ENCODE measurements around the gene ITGAL. TPM values are rescaled to one million over a fixed set of nuclear protein-coding genes. Genes with fewer than 3 reads are reported as not detected.

ITGAL gene
- total and polyA plus RNA-seq, 2 of the 8 experiments (the other 6 are each of a cell fraction or from before 2014, with no cell fraction given), result not detected

GRCh38 chr16:30562021-30562420, 89.5 kb downstream of the ITGAL start:
- CTCF ChIA-PET (ENCODE audit: partially characterized antibody), result interaction anchor here (0.6 to 2.1 kb wide), 11 partner anchors 26 to 139 kb away, joined by 3 to 7 read pairs (median 3); partner anchors contain the start of gene ZNF747
- Histone ChIP-seq H3K4me2 (ENCODE audit: insufficient read depth in 1 of 2, low read depth in 2 of 2, low read length in 2 of 2) (no peak overlapping the region), H3K4ac (replicated peaks; ENCODE audit: insufficient read length, low read depth, low read length) (no peak overlapping the region)

More at GRCh38 chr16:30562021-30562420, 89.5 kb downstream of the ITGAL start:
- Histone ChIP-seq H3K18ac (ENCODE audit: extremely low read depth, low read length) (peak overlapping the region; percentile 60), H2BK20ac (ENCODE audit: low read length) (no peak overlapping the region), H3K9me3 (ENCODE audit: insufficient read depth in 2 of 2, low read depth in 1 of 2, low read length in 1 of 2) (no peaks in the 10 kb centered on the region), H2BK15ac (ENCODE audit: low read length) (no peak overlapping the region), H3K36me3 (ENCODE audit: control insufficient read depth in 2 of 4, insufficient read depth in 4 of 4, low read length in 3 of 4) (no peaks in the 10 kb centered on the region), H4K5ac (ENCODE audit: insufficient read length, low read depth, low read length) (no peak overlapping the region), H3K14ac (ENCODE audit: insufficient read length) (no peak overlapping the region), H3K4me1 (replicated peaks in 1 of 4; ENCODE audit: control insufficient read depth in 3 of 4, insufficient read depth in 4 of 4, low read length in 3 of 4) (peaks cover 0 to 4% (median under 1%) of the 10 kb centered on the region in 4 experiments; a peak in 2 of 7 replicates), H3K4me3 (ENCODE audit: extremely low read depth in 1 of 4, insufficient read depth in 2 of 4, low read depth in 3 of 4, low read length in 4 of 4) (no peak overlapping the region), H2AFZ (ENCODE audit: low read length) (no peak overlapping the region), H4K20me1 (replicated peaks in 1 of 2; ENCODE audit: control insufficient read depth in 1 of 2, insufficient read depth in 2 of 2, low read length in 2 of 2) (no peaks in the 10 kb centered on the region), H4K8ac (ENCODE audit: extremely low read depth, insufficient read depth, low read length) (peak overlapping the region; percentile 96; the same call in 1 of the 2 replicates), H3K79me2 (ENCODE audit: control insufficient read depth in 1 of 2, insufficient read depth in 2 of 2, low read length in 2 of 2) (no peaks in the 10 kb centered on the region), H3K79me1 (ENCODE audit: low read depth, low read length) (no peaks in the 10 kb centered on the region), H3K23me2 (ENCODE audit: low read depth, low read length) (peaks cover 7% of the 10 kb centered on the region; the same call in 1 of the 2 replicates), H2BK5ac (ENCODE audit: low read depth, low read length) (no peak overlapping the region), H3K27ac (ENCODE audit: low read depth, low read length) (no peak overlapping the region), H2AK5ac (ENCODE audit: low read depth, low read length) (no peak overlapping the region), H3K9ac (replicated peaks in 1 of 4; ENCODE audit: extremely low read depth in 1 of 4, low read depth in 3 of 4, low read length in 3 of 4) (no peak overlapping the region), H3K23ac (ENCODE audit: insufficient read length) (no peak overlapping the region), H3K56ac (replicated peaks; ENCODE audit: insufficient read length, low read depth, low read length) (no peak overlapping the region), H2BK12ac (ENCODE audit: low read depth, low read length) (no peak overlapping the region), H2BK120ac (replicated peaks; ENCODE audit: low read depth, low read length) (no peak overlapping the region), H3K27me3 (replicated peaks in 1 of 4; ENCODE audit: control insufficient read depth in 3 of 4, extremely low read depth in 1 of 4, insufficient read depth in 3 of 4, low read length in 3 of 4) (peaks cover 0 to 3% (median 1%) of the 10 kb centered on the region in 4 experiments; a peak in 2 of 7 replicates), H4K91ac (replicated peaks; ENCODE audit: insufficient read length, low read length) (no peak overlapping the region)
- POLR2A ChIA-PET (ENCODE audit: partially characterized antibody), result interaction anchor here (0.7 to 8.4 kb wide), 15 partner anchors 9 to 207 kb away, joined by 3 to 121 read pairs (median 4); partner anchors contain the start of genes CD2BP2, DCTPP1, ZNF688 and ZNF747
- no peak for FAIRE-seq
- DNase-seq (ENCODE audit: low read depth in 1 of 2, low spot score in 2 of 2), result no peak
- TF ChIP-seq CREB1 (IDR thresholded peaks at IDR 0.05) (no peak), ASH2L (IDR thresholded peaks at IDR 0.05; ENCODE audit: low read length) (no peak), BACH1 (IDR thresholded peaks at IDR 0.05; ENCODE audit: low read length) (no peak), ATF3 (IDR thresholded peaks at IDR 0.05; ENCODE audit: insufficient read depth, low read depth, low read length) (no peak), TEAD4 (IDR thresholded peaks at IDR 0.05; ENCODE audit: low read depth, low read length) (no peak), RFX5 (IDR thresholded peaks at IDR 0.05; ENCODE audit: borderline replicate concordance, low read depth, low read length) (no peak), CTCF (IDR thresholded peaks at IDR 0.05; ENCODE audit: control extremely low read depth in 1 of 3, insufficient read depth in 1 of 3, low read depth in 1 of 3, low read length in 3 of 3) (no peak), BCL11A (IDR thresholded peaks at IDR 0.05; ENCODE audit: low read depth in 2 of 2, low read length in 2 of 2) (no peak), PHF8 (conservative IDR thresholded peaks at IDR 0.05; ENCODE audit: low read depth, low read length) (no peak), CTBP2 (IDR thresholded peaks at IDR 0.05; ENCODE audit: borderline replicate concordance, insufficient read depth, insufficient read length, low read length) (no peak), YY1 (IDR thresholded peaks at IDR 0.05; ENCODE audit: low read depth, low read length) (no peak)
- WGBS, 2 experiments (ENCODE audit: extremely low coverage in 1 of 2, insufficient coverage in 1 of 2, insufficient read length in 1 of 2, insufficient replicate concordance in 2 of 2, low coverage in 1 of 2, low lambda C conversion rate in 2 of 2, missing lambda C conversion rate in 1 of 2), result 90% methylated on average over 14 of the region's 14 CpGs; no CpG with 5 or more reads in 1 of the 2 experiments
